D721Med (cell line): Measurements from ENCODE around the gene ENDOU.

Source experiments
- DNase-seq: peaks from one replicate; pipeline ENCODE4 v3.0.0; 2011; ENCODE audit warnings: low spot score; ENCODE audit not compliant: insufficient read length
- FAIRE-seq: peaks from 2 replicates; lab custom pipeline; 2011; peaks lifted over from hg19 to GRCh38; lab: Jason Lieb, UNC
- TF ChIP-seq, protein P1 (sequence below): IDR thresholded peaks from 2 replicates; pipeline ENCODE4 v1.5.1; 2012; ENCODE audit warnings: mild to moderate bottlenecking, control low read depth; ENCODE audit not compliant: insufficient read depth; ENCODE audit errors: missing control alignments

The ENDOU gene

DNA sequence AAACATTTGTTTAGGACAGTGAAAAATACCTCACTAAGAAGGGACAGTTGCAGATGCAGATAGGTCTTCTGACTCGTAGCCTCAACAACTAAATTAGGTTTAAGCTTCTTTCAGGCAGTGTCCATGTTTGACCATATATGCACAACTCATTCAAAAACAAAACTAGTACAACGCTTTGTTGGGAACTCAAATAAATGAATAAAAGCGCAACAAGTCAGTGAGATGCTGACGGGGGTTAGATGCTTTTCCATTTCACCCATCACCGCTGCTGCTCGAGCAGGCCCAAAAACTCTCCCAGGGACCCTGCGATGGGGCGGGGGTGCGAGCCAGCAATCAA is 20.1 kb downstream of the ENDOU start:
- TF ChIP-seq, protein P1, sequence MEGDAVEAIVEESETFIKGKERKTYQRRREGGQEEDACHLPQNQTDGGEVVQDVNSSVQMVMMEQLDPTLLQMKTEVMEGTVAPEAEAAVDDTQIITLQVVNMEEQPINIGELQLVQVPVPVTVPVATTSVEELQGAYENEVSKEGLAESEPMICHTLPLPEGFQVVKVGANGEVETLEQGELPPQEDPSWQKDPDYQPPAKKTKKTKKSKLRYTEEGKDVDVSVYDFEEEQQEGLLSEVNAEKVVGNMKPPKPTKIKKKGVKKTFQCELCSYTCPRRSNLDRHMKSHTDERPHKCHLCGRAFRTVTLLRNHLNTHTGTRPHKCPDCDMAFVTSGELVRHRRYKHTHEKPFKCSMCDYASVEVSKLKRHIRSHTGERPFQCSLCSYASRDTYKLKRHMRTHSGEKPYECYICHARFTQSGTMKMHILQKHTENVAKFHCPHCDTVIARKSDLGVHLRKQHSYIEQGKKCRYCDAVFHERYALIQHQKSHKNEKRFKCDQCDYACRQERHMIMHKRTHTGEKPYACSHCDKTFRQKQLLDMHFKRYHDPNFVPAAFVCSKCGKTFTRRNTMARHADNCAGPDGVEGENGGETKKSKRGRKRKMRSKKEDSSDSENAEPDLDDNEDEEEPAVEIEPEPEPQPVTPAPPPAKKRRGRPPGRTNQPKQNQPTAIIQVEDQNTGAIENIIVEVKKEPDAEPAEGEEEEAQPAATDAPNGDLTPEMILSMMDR, result no peak
- DNase-seq, result no peak
- FAIRE-seq, result no peak

DNA sequence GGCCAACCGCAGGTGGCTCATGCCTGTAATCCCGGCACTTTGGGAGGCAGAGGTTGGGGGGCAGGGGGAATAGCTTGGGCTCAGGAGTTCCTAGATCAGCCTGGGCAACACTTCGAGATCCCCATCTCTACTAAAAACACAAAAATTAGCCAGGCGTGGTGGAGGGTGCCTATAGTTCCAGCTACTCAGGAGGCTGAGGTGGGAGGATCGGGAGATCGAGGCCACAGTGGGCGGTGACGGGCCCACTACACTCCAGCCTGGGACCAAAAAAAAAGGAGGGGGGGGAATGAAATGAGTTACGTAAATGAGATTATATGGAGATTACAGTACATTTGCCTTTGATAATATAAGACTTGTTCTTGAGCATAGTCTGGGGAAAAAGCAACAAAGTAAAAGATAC is 20.6 kb downstream of the ENDOU start:
- FAIRE-seq (no peak), DNase-seq (no peak)
- TF ChIP-seq, protein P1, result no peak

DNA sequence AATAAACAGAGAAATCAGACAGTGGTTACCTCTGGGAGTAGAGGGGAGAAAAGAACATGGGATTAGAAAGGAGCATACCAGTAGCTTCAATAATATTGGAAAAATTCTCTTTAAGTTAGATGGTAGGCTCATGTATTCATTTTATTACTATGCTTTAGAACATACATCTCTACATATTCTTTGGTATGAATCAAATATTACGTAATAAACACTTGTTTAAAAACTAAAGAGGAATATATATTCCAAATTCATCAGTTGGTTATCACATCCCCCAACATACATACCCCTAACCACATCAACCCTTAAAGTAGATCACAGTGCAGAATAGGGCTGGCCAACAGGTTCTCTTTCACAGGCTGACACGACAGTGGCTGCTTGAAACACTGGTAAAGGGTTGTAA is 25.0 kb downstream of the ENDOU start:
- no peak for FAIRE-seq
- TF ChIP-seq, protein P1, result no peak
- DNase-seq, result no peak

DNA sequence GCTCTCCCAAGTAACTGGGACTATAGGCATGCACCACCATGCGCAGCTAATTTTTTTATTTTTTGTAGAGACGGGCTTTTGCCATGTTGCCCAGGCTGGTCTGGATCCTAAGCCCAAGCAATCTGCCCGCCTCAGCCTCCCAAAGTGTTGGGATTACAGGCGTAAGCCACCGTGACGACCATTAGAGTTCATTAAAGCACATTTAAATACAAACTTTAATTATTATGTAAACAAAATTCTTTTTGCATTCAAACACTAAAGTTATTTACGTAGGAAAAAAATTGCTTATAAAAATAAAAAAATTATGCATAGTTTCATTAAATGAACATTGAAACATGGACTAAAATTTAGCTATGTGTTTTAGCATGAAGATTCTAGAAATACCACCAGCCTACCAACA is 26.7 kb downstream of the ENDOU start:
- TF ChIP-seq, protein P1, result no peak
- FAIRE-seq (no peak), DNase-seq (no peak)

DNA sequence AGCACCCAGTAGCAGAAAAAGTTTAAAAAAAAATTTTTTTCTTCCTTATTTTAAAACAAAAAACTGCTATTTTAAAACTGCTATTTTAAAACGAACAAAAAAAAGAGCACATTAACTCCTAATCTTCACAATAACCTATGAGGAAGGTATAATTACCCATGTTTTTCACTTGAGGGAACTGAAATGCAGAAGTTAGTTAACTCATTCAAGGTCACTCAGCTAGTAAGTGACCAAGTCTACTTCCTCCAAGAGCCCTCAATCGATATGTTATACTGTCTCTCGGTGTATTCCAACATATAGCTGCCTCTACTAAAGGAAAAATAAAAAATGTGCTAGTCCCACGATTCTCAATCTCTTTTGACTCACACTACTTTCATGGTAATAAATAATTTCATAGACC is 27.2 kb downstream of the ENDOU start:
- no peak for FAIRE-seq
- TF ChIP-seq, protein P1, result no peak
- no peak for DNase-seq

DNA sequence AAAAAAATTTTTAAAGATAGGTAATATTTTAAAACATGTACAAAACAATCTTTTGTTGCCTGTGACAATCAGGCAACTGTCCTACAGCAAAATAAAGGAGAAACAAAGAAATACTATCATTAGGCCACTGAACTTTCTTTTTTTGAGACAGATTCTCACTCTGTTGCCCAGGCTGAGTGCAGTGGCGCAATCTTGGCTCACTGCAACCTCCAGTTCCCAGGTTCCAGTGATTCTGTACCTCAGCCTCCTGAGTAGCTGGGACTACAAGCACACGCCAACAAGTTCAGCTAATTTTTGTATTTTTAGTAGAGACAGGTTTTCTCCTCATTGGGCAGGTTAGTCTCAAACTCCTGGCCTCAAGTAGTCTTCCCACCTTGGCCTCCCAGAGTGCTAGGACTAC is 36.1 kb downstream of the ENDOU start:
- FAIRE-seq, result no peak
- no peak for DNase-seq
- TF ChIP-seq, protein P1, result no peak

DNA sequence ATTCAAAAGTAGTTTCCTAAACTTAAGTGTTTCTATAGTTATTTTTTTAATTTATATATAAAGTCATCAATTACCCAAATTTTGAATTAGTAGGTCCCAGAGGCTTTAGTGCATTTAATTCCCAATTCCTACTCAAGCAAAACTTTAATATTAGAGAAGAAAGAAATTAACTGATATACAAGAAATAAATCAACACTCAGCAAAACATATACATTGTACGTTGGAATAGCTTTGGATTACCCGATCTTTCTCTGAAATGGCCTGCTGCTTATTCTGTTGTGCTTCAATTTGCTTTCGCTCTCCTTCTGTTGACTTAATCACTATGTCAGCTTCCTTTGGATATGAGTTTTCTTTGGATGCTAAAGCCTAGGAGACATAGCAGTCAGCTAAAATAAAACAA is 37.7 kb downstream of the ENDOU start:
- TF ChIP-seq, protein P1, result no peak
- DNase-seq (no peak), FAIRE-seq (no peak)
